Cardiac fibroblast (primary cell): ENCODE data around the gene SAMD11.

ENCODE experiments used
- DNase-seq, 2 donors: peaks; one replicate each; pipeline versions ENCODE4 v3.0.0 to v3.0.0-alpha.2; 2010; ENCODE audit warnings: low read depth in 2 of 2
- H3K4me3 ChIP-seq, 2 donors: replicated peaks in 1 of 2; 1 replicate in 1 of 2; 2 replicates in 1 of 2; pipeline ENCODE4 v1.5.1; 2011; ENCODE audit warnings: low read depth in 2 of 2, low read length in 2 of 2, mild to moderate bottlenecking in 2 of 2, moderate library complexity in 1 of 2
- TF ChIP-seq, protein P1 (sequence below): IDR thresholded peaks from one replicate; pipeline ENCODE4 v1.5.1; 2011; ENCODE audit warnings: low read depth, mild to moderate bottlenecking, low read length, inconsistent platforms

SAMD11 gene

GRCh38 chr1:959731-960362, 36.1 kb downstream of the SAMD11 start:
- no peak for DNase-seq

DNA sequence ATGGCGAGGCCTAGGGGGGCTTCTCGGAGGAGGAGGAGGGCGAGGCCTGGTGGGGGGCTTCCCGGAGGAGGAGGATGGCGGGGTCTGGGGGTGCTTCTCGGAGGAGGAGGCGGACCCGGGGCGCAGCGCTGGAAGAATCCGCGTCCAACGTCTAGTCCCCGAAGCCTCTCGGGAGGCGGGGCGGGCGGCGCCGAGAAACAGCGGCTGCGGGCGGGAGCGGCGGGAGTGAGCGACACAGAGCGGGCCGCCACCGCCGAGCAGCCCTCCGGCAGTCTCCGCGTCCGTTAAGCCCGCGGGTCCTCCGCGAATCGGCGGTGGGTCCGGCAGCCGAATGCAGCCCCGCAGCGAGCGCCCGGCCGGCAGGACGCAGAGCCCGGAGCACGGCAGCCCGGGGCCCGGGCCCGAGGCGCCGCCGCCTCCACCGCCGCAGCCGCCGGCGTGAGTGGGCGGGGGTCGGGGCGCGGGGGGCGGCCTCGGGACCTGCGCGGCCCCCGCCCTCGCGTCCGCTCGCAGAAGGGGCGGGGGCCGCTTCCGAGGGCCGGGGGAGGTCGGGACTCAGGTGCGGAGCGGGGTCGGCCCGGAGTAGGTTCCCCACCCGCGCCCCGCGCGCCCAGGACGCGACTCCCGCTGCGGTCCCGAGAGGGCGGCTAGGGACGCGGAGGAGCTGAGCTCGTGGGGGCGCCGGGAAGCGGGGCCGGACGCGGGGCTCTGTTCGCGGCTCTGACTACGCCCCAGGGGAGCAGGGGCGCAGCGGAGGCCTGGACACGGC, 36.8 kb downstream of the SAMD11 start, which contains the start of gene KLHL17:
KLHL17 (plus strand) TSS at position 222 of the 769 bp plus-strand sequence; CDS start at position 332, 110 bp downstream.
- DNase-seq = peak; percentile 66 to 72
- H3K4me3 ChIP-seq = peak within 1 kb of the TSS; percentile 47 to 68
- TF ChIP-seq, protein P1, sequence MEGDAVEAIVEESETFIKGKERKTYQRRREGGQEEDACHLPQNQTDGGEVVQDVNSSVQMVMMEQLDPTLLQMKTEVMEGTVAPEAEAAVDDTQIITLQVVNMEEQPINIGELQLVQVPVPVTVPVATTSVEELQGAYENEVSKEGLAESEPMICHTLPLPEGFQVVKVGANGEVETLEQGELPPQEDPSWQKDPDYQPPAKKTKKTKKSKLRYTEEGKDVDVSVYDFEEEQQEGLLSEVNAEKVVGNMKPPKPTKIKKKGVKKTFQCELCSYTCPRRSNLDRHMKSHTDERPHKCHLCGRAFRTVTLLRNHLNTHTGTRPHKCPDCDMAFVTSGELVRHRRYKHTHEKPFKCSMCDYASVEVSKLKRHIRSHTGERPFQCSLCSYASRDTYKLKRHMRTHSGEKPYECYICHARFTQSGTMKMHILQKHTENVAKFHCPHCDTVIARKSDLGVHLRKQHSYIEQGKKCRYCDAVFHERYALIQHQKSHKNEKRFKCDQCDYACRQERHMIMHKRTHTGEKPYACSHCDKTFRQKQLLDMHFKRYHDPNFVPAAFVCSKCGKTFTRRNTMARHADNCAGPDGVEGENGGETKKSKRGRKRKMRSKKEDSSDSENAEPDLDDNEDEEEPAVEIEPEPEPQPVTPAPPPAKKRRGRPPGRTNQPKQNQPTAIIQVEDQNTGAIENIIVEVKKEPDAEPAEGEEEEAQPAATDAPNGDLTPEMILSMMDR = no peak

More at GRCh38 chr1:959731-960362, 36.1 kb downstream of the SAMD11 start:
- H3K4me3 ChIP-seq = peak overlapping the region; percentile 47 to 68
- TF ChIP-seq, protein P1 = no peak

GRCh38 chr1:961132-961669, 37.5 kb downstream of the SAMD11 start:
- TF ChIP-seq, protein P1 = no peak
- H3K4me3 ChIP-seq = peak overlapping the region; percentile 47 to 68
- no peak for DNase-seq

GRCh38 chr1:962381-963300, 38.9 kb downstream of the SAMD11 start:
- DNase-seq = no peak
- TF ChIP-seq, protein P1 = no peak
- H3K4me3 ChIP-seq = no peak overlapping the region

- no peak overlapping the region for H3K4me3 ChIP-seq
- TF ChIP-seq, protein P1 = no peak
- DNase-seq = no peak
Measured at GRCh38 chr1:963301-963651, 39.6 kb downstream of the SAMD11 start.

- TF ChIP-seq, protein P1 = no peak
- no peak overlapping the region for H3K4me3 ChIP-seq
- DNase-seq = no peak
Measured at GRCh38 chr1:963746-964525, 40.2 kb downstream of the SAMD11 start.
